ENCODE data around the gene ZDHHC11. TPM values are rescaled to one million over a fixed set of nuclear protein-coding genes. Genes with fewer than 3 reads are reported as not detected.

ZDHHC11 gene
- total RNA-seq, 4 donors from 2014 or later = 0.54 to 5.3 (median 2.8) TPM

GRCh38 chr5:859391-859790, 8.6 kb upstream of the ZDHHC11 start:
- H3K4me3 ChIP-seq (replicated peaks in 1 of 3) = no peak overlapping the region
- 55 to 57% methylated on average over 16 of the region's 16 CpGs for WGBS, 2 donors
- H3K36me3 ChIP-seq = peaks cover 12 to 16% of the 10 kb centered on the region in 2 donors
- H3K27me3 ChIP-seq = no peaks in the 10 kb centered on the region
- no peaks in the 10 kb centered on the region for H3K4me1 ChIP-seq
- DNase-seq = no peak
- H3K9me3 ChIP-seq = no peaks in the 10 kb centered on the region
- no peak for TF ChIP-seq POLR2A (IDR thresholded peaks at IDR 0.05)
- no peak for TF ChIP-seq CTCF (IDR thresholded peaks at IDR 0.05)
- intact Hi-C loops (cut with DNase I) = no loop called here
- no peak overlapping the region for H3K27ac ChIP-seq

GRCh38 chr5:858726-859125, 7.9 kb upstream of the ZDHHC11 start:
- DNase-seq = no peak
- no peaks in the 10 kb centered on the region for H3K27me3 ChIP-seq
- WGBS, 2 donors = 87 to 91% methylated on average over 11 of the region's 11 CpGs
- H3K4me1 ChIP-seq = no peaks in the 10 kb centered on the region
- TF ChIP-seq POLR2A (IDR thresholded peaks at IDR 0.05) (no peak), CTCF (IDR thresholded peaks at IDR 0.05) (no peak)
- no peak overlapping the region for H3K4me3 ChIP-seq (replicated peaks in 1 of 3)
- no peaks in the 10 kb centered on the region for H3K9me3 ChIP-seq
- intact Hi-C loops (cut with DNase I) = no loop called here
- H3K36me3 ChIP-seq = peaks cover 7 to 10% of the 10 kb centered on the region in 2 donors
- no peak overlapping the region for H3K27ac ChIP-seq

GRCh38 chr5:856531-857425, 6.0 kb upstream of the ZDHHC11 start:
- H3K27me3 ChIP-seq = no peaks in the 10 kb centered on the region
- no peaks in the 10 kb centered on the region for H3K36me3 ChIP-seq
- H3K27ac ChIP-seq = no peak overlapping the region
- DNase-seq = no peak
- H3K9me3 ChIP-seq = no peaks in the 10 kb centered on the region
- WGBS, 2 donors = 89 to 92% methylated on average over 9 to 16 of the region's 16 CpGs
- TF ChIP-seq POLR2A (IDR thresholded peaks at IDR 0.05) = no peak
- TF ChIP-seq CTCF (IDR thresholded peaks at IDR 0.05) = no peak
- no peak overlapping the region for H3K4me3 ChIP-seq (replicated peaks in 1 of 3)
- intact Hi-C loops (cut with DNase I) = no loop called here
- H3K4me1 ChIP-seq = no peaks in the 10 kb centered on the region

- no peaks in the 10 kb centered on the region for H3K36me3 ChIP-seq
- 77 to 80% methylated on average over 21 of the region's 21 CpGs for WGBS, 2 donors
- no peak overlapping the region for H3K4me3 ChIP-seq (replicated peaks in 1 of 3)
- DNase-seq = no peak
- H3K27me3 ChIP-seq = no peaks in the 10 kb centered on the region
- intact Hi-C loops (cut with DNase I) = no loop called here
- H3K4me1 ChIP-seq = no peaks in the 10 kb centered on the region
- H3K27ac ChIP-seq = no peak overlapping the region
- no peaks in the 10 kb centered on the region for H3K9me3 ChIP-seq
- TF ChIP-seq CTCF (IDR thresholded peaks at IDR 0.05) = no peak
- TF ChIP-seq POLR2A (IDR thresholded peaks at IDR 0.05) = no peak
Observed at GRCh38 chr5:855771-856530, 5.2 kb upstream of the ZDHHC11 start.
